ENCODE measurements around the gene PIGN. TPM values are rescaled to one million over a fixed set of nuclear protein-coding genes. Genes with fewer than 3 reads are reported as not detected.

Gene PIGN
- total RNA-seq, 1 experiment from 2014 or later, result 18.5 TPM

GRCh38 chr18:62119884-62120283 lies 67.0 kb downstream of the PIGN start:
- DNase-seq (ENCODE audit: low spot score), result no peak

GRCh38 chr18:62118328-62118727 lies 68.5 kb downstream of the PIGN start:
- DNase-seq (ENCODE audit: low spot score), result no peak

GRCh38 chr18:62109676-62110075 lies 77.2 kb downstream of the PIGN start:
- DNase-seq (ENCODE audit: low spot score), result no peak

GRCh38 chr18:62107881-62108280 lies 79.0 kb downstream of the PIGN start:
- DNase-seq (ENCODE audit: low spot score), result no peak

- no peak for DNase-seq (ENCODE audit: low spot score)
Observed at GRCh38 chr18:62106271-62106670, 80.6 kb downstream of the PIGN start.

GRCh38 chr18:62105376-62105775 lies 81.5 kb downstream of the PIGN start:
- no peak for DNase-seq (ENCODE audit: low spot score)

GRCh38 chr18:62102221-62102620 lies 84.6 kb downstream of the PIGN start:
- no peak for DNase-seq (ENCODE audit: low spot score)

- DNase-seq (ENCODE audit: low spot score), result no peak
Observed at GRCh38 chr18:62101321-62101721, 85.5 kb downstream of the PIGN start.

GRCh38 chr18:62098960-62099359 lies 87.9 kb downstream of the PIGN start:
- no peak for DNase-seq (ENCODE audit: low spot score)

GRCh38 chr18:62097698-62098097 lies 89.2 kb downstream of the PIGN start:
- DNase-seq (ENCODE audit: low spot score), result no peak

GRCh38 chr18:62091487-62092120 lies 95.3 kb downstream of the PIGN start:
- DNase-seq (ENCODE audit: low spot score), result no peak

- no peak for DNase-seq (ENCODE audit: low spot score)
Observed at GRCh38 chr18:62089174-62089573, 97.7 kb downstream of the PIGN start.

- DNase-seq (ENCODE audit: low spot score), result no peak
Observed at GRCh38 chr18:62088156-62088555, 98.7 kb downstream of the PIGN start.

- DNase-seq (ENCODE audit: low spot score), result no peak
Observed at GRCh38 chr18:62085756-62086155, 101.1 kb downstream of the PIGN start.

- no peak for DNase-seq (ENCODE audit: low spot score)
Observed at GRCh38 chr18:62081761-62082294, 105.0 kb downstream of the PIGN start.

- no peak for DNase-seq (ENCODE audit: low spot score)
Observed at GRCh38 chr18:62081248-62081647, 105.6 kb downstream of the PIGN start.

GRCh38 chr18:62080172-62080900 lies 106.5 kb downstream of the PIGN start:
- DNase-seq (ENCODE audit: low spot score), result no peak

GRCh38 chr18:62073461-62074281 lies 113.2 kb downstream of the PIGN start:
- no peak for DNase-seq (ENCODE audit: low spot score)

- no peak for DNase-seq (ENCODE audit: low spot score)
Observed at GRCh38 chr18:62072370-62072769, 114.5 kb downstream of the PIGN start.

- DNase-seq (ENCODE audit: low spot score), result no peak
Observed at GRCh38 chr18:62071071-62071470, 115.8 kb downstream of the PIGN start.

- no peak for DNase-seq (ENCODE audit: low spot score)
Observed at GRCh38 chr18:62070302-62070701, 116.6 kb downstream of the PIGN start.

GRCh38 chr18:62069556-62069955 lies 117.3 kb downstream of the PIGN start:
- DNase-seq (ENCODE audit: low spot score), result no peak

Data from HT-29 (cell line).